Stimulated activated CD4-positive, alpha-beta T cell treated with anti-CD3 and anti-CD28 coated beads, Interleukin-15, amount 100 ng/mL, for 48 hours (primary cell): Measurements from ENCODE around the gene MYO10.
"Not testable (repeated sequence)": the region's sequence is repeated elsewhere in the genome, so short reads cannot be mapped to it uniquely, and the experiment has no call there.

Experiments used
- DNase-seq, 2 donors: peaks; one replicate each; pipeline ENCODE4 v3.0.0-alpha.2; 2020; ENCODE audit warnings: low read depth in 2 of 2

The MYO10 gene

GRCh38 chr5:16936150-16936988, at the start of gene MYO10:
TSS of gene MYO10 (minus strand) at chr5:16936288. CDS start at chr5:16935808, 480 bp downstream.
- DNase-seq: peak; percentile 51 to 61

- not testable (repeated sequence) for DNase-seq
Measured at GRCh38 chr5:16985304-16985703, 49.2 kb upstream of the MYO10 start.

GRCh38 chr5:16983972-16984371, 47.9 kb upstream of the MYO10 start:
- DNase-seq: no peak

GRCh38 chr5:16983022-16983639, 47.0 kb upstream of the MYO10 start:
- no peak for DNase-seq

GRCh38 chr5:16981700-16982099, 45.6 kb upstream of the MYO10 start:
- DNase-seq: no peak

GRCh38 chr5:16980983-16981382, 44.9 kb upstream of the MYO10 start:
- no peak for DNase-seq

GRCh38 chr5:16978296-16978695, 42.2 kb upstream of the MYO10 start:
- DNase-seq: no peak

- DNase-seq: no peak
Measured at GRCh38 chr5:16976625-16977008, 40.5 kb upstream of the MYO10 start.

GRCh38 chr5:16975950-16976624, 40.0 kb upstream of the MYO10 start:
- DNase-seq: no peak

- no peak for DNase-seq
Measured at GRCh38 chr5:16974981-16975380, 38.9 kb upstream of the MYO10 start.

GRCh38 chr5:16970826-16971225, 34.7 kb upstream of the MYO10 start:
- DNase-seq: no peak

- no peak for DNase-seq
Measured at GRCh38 chr5:16970260-16970659, 34.2 kb upstream of the MYO10 start.

GRCh38 chr5:16965581-16965980, 29.5 kb upstream of the MYO10 start:
- DNase-seq: no peak

- no peak for DNase-seq
Measured at GRCh38 chr5:16963821-16964220, 27.7 kb upstream of the MYO10 start.

GRCh38 chr5:16961131-16961530, 25.0 kb upstream of the MYO10 start:
- no peak for DNase-seq

- no peak for DNase-seq
Measured at GRCh38 chr5:16957304-16958196, 21.5 kb upstream of the MYO10 start.

- DNase-seq: no peak
Measured at GRCh38 chr5:16953729-16954128, 17.6 kb upstream of the MYO10 start.

- no peak for DNase-seq
Measured at GRCh38 chr5:16952968-16953671, 17.0 kb upstream of the MYO10 start.

GRCh38 chr5:16946725-16947124, 10.6 kb upstream of the MYO10 start:
- DNase-seq: no peak

- DNase-seq: no peak
Measured at GRCh38 chr5:16944816-16945562, 8.9 kb upstream of the MYO10 start.
